Activated naive CD8-positive, alpha-beta T cell (primary cell): Measurements from ENCODE around the gene DNAJC7.

Source experiments
- H3K27ac Mint-ChIP-seq: one replicate; pipeline ENCODE4 v1.8.0; 2021; ENCODE audit warnings: mixed read lengths
- H3K27me3 Mint-ChIP-seq: one replicate; pipeline ENCODE4 v1.8.0; 2021; ENCODE audit warnings: mixed read lengths
- H3K36me3 Mint-ChIP-seq: one replicate; pipeline ENCODE4 v1.8.0; 2021; ENCODE audit warnings: mixed read lengths
- H3K4me1 Mint-ChIP-seq: one replicate; pipeline ENCODE4 v1.8.0; 2021; ENCODE audit warnings: low read depth, mixed read lengths
- H3K4me3 Mint-ChIP-seq: one replicate; pipeline ENCODE4 v1.8.0; 2021; ENCODE audit warnings: mild to moderate bottlenecking, mixed read lengths
- H3K9me3 Mint-ChIP-seq: one replicate; pipeline ENCODE4 v1.8.0; 2021; ENCODE audit warnings: low read depth, mixed read lengths

The DNAJC7 gene

GRCh38 chr17:41982026-41982760, 35.0 kb downstream of the DNAJC7 start:
- no peaks in the 10 kb centered on the region for H3K9me3 Mint-ChIP-seq
- no peak overlapping the region for H3K27ac Mint-ChIP-seq
- no peaks in the 10 kb centered on the region for H3K27me3 Mint-ChIP-seq
- no peak overlapping the region for H3K4me3 Mint-ChIP-seq
- no peaks in the 10 kb centered on the region for H3K4me1 Mint-ChIP-seq
- peaks cover 4% of the 10 kb centered on the region for H3K36me3 Mint-ChIP-seq

- peaks cover 3% of the 10 kb centered on the region for H3K4me1 Mint-ChIP-seq
- H3K27me3 Mint-ChIP-seq = no peaks in the 10 kb centered on the region
- no peak overlapping the region for H3K27ac Mint-ChIP-seq
- no peaks in the 10 kb centered on the region for H3K9me3 Mint-ChIP-seq
- H3K36me3 Mint-ChIP-seq = peaks cover 6% of the 10 kb centered on the region
- no peak overlapping the region for H3K4me3 Mint-ChIP-seq
Measured at GRCh38 chr17:41977991-41978390, 39.2 kb downstream of the DNAJC7 start.

GRCh38 chr17:41976142-41976768, 41.0 kb downstream of the DNAJC7 start:
- no peaks in the 10 kb centered on the region for H3K27me3 Mint-ChIP-seq
- peaks cover 5% of the 10 kb centered on the region for H3K36me3 Mint-ChIP-seq
- peak overlapping the region; percentile 42 for H3K27ac Mint-ChIP-seq
- no peak overlapping the region for H3K4me3 Mint-ChIP-seq
- H3K4me1 Mint-ChIP-seq = peaks cover 6% of the 10 kb centered on the region
- no peaks in the 10 kb centered on the region for H3K9me3 Mint-ChIP-seq

- no peaks in the 10 kb centered on the region for H3K9me3 Mint-ChIP-seq
- H3K4me1 Mint-ChIP-seq = peaks cover 13% of the 10 kb centered on the region
- H3K27ac Mint-ChIP-seq = no peak overlapping the region
- peaks cover 5% of the 10 kb centered on the region for H3K36me3 Mint-ChIP-seq
- no peak overlapping the region for H3K4me3 Mint-ChIP-seq
- no peaks in the 10 kb centered on the region for H3K27me3 Mint-ChIP-seq
Measured at GRCh38 chr17:41975099-41976083, 41.8 kb downstream of the DNAJC7 start.

GRCh38 chr17:41974658-41975057, 42.6 kb downstream of the DNAJC7 start:
- Mint-ChIP-seq H3K9me3 (no peaks in the 10 kb centered on the region), H3K36me3 (peaks cover 5% of the 10 kb centered on the region), H3K27ac (peak overlapping the region; percentile 28), H3K27me3 (no peaks in the 10 kb centered on the region), H3K4me3 (no peak overlapping the region), H3K4me1 (peaks cover 19% of the 10 kb centered on the region)

GRCh38 chr17:41974031-41974430, 43.2 kb downstream of the DNAJC7 start:
- Mint-ChIP-seq H3K27me3 (no peaks in the 10 kb centered on the region), H3K27ac (peak overlapping the region; percentile 28), H3K4me3 (no peak overlapping the region), H3K4me1 (peaks cover 24% of the 10 kb centered on the region), H3K36me3 (peaks cover 5% of the 10 kb centered on the region), H3K9me3 (no peaks in the 10 kb centered on the region)

- H3K36me3 Mint-ChIP-seq = peaks cover 5% of the 10 kb centered on the region
- H3K27ac Mint-ChIP-seq = peak overlapping the region; percentile 10
- H3K4me3 Mint-ChIP-seq = no peak overlapping the region
Measured at GRCh38 chr17:41973408-41973811, 43.8 kb downstream of the DNAJC7 start.

GRCh38 chr17:41972571-41973407, 44.5 kb downstream of the DNAJC7 start:
- H3K4me3 Mint-ChIP-seq = no peak overlapping the region
- H3K9me3 Mint-ChIP-seq = no peaks in the 10 kb centered on the region
- H3K36me3 Mint-ChIP-seq = peaks cover 5% of the 10 kb centered on the region
- peak overlapping the region; percentile 30 for H3K27ac Mint-ChIP-seq
- peaks cover 32% of the 10 kb centered on the region for H3K4me1 Mint-ChIP-seq
- H3K27me3 Mint-ChIP-seq = no peaks in the 10 kb centered on the region

More at GRCh38 chr17:41973408-41973811, 43.8 kb downstream of the DNAJC7 start:
- Mint-ChIP-seq H3K27me3 (no peaks in the 10 kb centered on the region), H3K4me1 (peaks cover 27% of the 10 kb centered on the region), H3K9me3 (no peaks in the 10 kb centered on the region)

- Mint-ChIP-seq H3K4me3 (no peak overlapping the region), H3K4me1 (peaks cover 35% of the 10 kb centered on the region), H3K36me3 (peaks cover 5% of the 10 kb centered on the region), H3K27me3 (no peaks in the 10 kb centered on the region), H3K9me3 (no peaks in the 10 kb centered on the region), H3K27ac (peak overlapping the region; percentile 30)
Measured at GRCh38 chr17:41971721-41972523, 45.3 kb downstream of the DNAJC7 start.

GRCh38 chr17:41970901-41971331, 46.3 kb downstream of the DNAJC7 start:
- peaks cover 33% of the 10 kb centered on the region for H3K4me1 Mint-ChIP-seq
- H3K27ac Mint-ChIP-seq = peak overlapping the region; percentile 59
- H3K9me3 Mint-ChIP-seq = no peaks in the 10 kb centered on the region
- peaks cover 2% of the 10 kb centered on the region for H3K36me3 Mint-ChIP-seq
- no peaks in the 10 kb centered on the region for H3K27me3 Mint-ChIP-seq
- H3K4me3 Mint-ChIP-seq = no peak overlapping the region

GRCh38 chr17:41968676-41969075, 48.6 kb downstream of the DNAJC7 start:
- no peaks in the 10 kb centered on the region for H3K27me3 Mint-ChIP-seq
- peaks cover 2% of the 10 kb centered on the region for H3K36me3 Mint-ChIP-seq
- H3K9me3 Mint-ChIP-seq = no peaks in the 10 kb centered on the region
- H3K4me3 Mint-ChIP-seq = no peak overlapping the region
- H3K27ac Mint-ChIP-seq = peak overlapping the region; percentile 84
- H3K4me1 Mint-ChIP-seq = peaks cover 45% of the 10 kb centered on the region

GRCh38 chr17:41967921-41968578, 49.2 kb downstream of the DNAJC7 start:
- Mint-ChIP-seq H3K4me3 (peak overlapping the region; percentile 86), H3K9me3 (no peaks in the 10 kb centered on the region), H3K36me3 (peaks cover 2% of the 10 kb centered on the region), H3K27ac (peak overlapping the region; percentile 84), H3K4me1 (peaks cover 45% of the 10 kb centered on the region), H3K27me3 (no peaks in the 10 kb centered on the region)
